ENCODE measurements around the gene PPP1R27.

DNA sequence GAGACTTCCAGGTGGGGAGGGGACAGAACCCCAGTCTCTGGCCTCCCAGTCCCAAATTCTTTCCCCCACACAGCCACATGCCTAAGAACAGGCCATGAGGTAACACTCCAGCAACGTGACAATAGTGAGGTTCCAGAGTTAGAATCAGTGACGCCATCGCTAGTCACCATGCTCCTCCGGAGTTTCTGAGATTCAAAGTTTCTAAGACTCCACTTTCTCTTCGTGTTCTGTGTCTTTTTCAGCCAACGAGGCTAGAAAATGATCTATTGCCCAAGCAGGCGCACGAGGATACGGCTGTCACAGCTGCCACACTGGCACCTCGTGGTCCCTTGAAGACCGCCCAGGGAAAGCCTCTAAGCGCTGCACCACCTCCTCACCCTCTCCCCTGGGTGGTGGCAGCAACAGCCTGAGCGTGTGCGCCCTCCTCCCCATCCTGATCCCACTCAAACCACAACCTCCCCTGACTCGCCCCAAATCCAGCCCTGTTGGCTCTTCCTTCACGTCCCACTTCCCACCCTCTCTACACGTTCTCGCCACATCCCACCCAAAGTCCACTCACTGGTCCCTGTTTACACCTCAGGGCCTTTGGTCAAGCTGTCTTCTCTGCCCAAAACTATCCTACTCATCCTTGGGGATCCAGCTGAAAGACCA lies 2.8 kb downstream of the PPP1R27 start:
- TF ChIP-seq, protein P1, sequence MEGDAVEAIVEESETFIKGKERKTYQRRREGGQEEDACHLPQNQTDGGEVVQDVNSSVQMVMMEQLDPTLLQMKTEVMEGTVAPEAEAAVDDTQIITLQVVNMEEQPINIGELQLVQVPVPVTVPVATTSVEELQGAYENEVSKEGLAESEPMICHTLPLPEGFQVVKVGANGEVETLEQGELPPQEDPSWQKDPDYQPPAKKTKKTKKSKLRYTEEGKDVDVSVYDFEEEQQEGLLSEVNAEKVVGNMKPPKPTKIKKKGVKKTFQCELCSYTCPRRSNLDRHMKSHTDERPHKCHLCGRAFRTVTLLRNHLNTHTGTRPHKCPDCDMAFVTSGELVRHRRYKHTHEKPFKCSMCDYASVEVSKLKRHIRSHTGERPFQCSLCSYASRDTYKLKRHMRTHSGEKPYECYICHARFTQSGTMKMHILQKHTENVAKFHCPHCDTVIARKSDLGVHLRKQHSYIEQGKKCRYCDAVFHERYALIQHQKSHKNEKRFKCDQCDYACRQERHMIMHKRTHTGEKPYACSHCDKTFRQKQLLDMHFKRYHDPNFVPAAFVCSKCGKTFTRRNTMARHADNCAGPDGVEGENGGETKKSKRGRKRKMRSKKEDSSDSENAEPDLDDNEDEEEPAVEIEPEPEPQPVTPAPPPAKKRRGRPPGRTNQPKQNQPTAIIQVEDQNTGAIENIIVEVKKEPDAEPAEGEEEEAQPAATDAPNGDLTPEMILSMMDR (IDR thresholded peaks at IDR 0.05), result no peak
- no peak for TF ChIP-seq POLR2A (IDR thresholded peaks at IDR 0.05)
- TF ChIP-seq POLR2AphosphoS5 (IDR thresholded peaks at IDR 0.05), result no peak
